HG02981 (cell line): ENCODE data around the gene CFAP100.

Experiments
- ATAC-seq: cut with Tn5 transposase; IDR thresholded peaks from one replicate; pipeline ENCODE4 v1.9.1; 2021; ENCODE audit warnings: mild to moderate bottlenecking, moderate library complexity; ENCODE audit not compliant: unreplicated experiment

Gene CFAP100

GRCh38 chr3:126394179-126394976, at the start of gene CFAP100:
CFAP100 (plus strand) TSS chr3:126394909; CDS start chr3:126396001, 1,092 bp downstream.
- ATAC-seq: no peak

GRCh38 chr3:126345231-126345630, 49.5 kb upstream of the CFAP100 start:
- no peak for ATAC-seq

GRCh38 chr3:126345641-126346460, 48.9 kb upstream of the CFAP100 start:
- no peak for ATAC-seq

- ATAC-seq: no peak
Observed at GRCh38 chr3:126346466-126346865, 48.2 kb upstream of the CFAP100 start.

GRCh38 chr3:126347543-126348161, 47.1 kb upstream of the CFAP100 start:
- ATAC-seq: no peak

- no peak for ATAC-seq
Observed at GRCh38 chr3:126348308-126348920, 46.3 kb upstream of the CFAP100 start.

GRCh38 chr3:126349071-126349470, 45.6 kb upstream of the CFAP100 start:
- ATAC-seq: no peak

GRCh38 chr3:126349611-126350501, 44.9 kb upstream of the CFAP100 start:
- no peak for ATAC-seq

GRCh38 chr3:126350502-126351085, 44.1 kb upstream of the CFAP100 start:
- no peak for ATAC-seq

GRCh38 chr3:126351086-126351770, 43.5 kb upstream of the CFAP100 start:
- no peak for ATAC-seq

GRCh38 chr3:126351771-126352475, 42.8 kb upstream of the CFAP100 start:
- no peak for ATAC-seq

GRCh38 chr3:126352476-126353454, 41.9 kb upstream of the CFAP100 start:
- ATAC-seq: no peak

GRCh38 chr3:126353694-126354321, 40.9 kb upstream of the CFAP100 start:
- ATAC-seq: no peak

GRCh38 chr3:126354776-126355175, 39.9 kb upstream of the CFAP100 start:
- ATAC-seq: no peak

GRCh38 chr3:126355251-126355650, 39.5 kb upstream of the CFAP100 start:
- no peak for ATAC-seq

- no peak for ATAC-seq
Observed at GRCh38 chr3:126355777-126356372, 38.8 kb upstream of the CFAP100 start.
